ENCODE data around the gene ZBTB38.

Gene ZBTB38

DNA sequence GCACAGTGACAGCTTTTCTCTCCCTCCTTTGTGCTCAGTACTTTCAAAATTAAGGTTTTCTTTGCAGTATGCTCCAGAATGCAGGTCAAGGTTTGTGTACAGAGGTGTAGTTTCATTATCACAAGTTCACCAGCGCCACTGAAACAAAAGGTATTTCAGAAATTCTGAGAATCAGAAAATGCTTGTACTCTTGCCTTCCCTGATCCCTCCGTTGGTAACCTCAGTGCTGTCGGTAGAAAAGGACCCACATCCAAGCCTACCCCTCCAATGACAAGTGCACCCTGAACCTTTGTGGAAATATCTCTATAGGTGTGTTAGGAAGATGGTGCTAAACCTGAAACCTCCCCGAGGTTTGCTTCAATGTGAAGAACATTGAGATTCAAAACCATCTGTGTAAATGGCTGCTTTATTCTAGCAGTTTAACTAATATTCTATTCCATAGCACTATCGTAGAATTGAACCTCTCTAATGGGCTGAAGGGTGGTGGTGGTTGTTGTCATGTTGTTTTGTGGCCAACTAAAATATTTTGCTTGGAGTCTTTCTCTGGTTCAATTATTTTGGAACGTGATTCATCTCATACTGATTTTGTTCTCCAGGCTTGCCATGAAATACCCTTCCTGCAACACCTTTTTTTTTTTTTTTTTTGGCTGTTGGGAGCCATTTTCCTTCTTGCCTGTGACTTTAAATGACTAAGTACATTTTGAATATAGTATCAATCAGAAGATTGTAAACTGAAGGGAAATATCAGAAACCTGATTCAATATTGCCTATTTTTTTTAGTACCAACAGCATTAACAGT is 20.7 kb downstream of the ZBTB38 start:
- no peak for DNase-seq

DNA sequence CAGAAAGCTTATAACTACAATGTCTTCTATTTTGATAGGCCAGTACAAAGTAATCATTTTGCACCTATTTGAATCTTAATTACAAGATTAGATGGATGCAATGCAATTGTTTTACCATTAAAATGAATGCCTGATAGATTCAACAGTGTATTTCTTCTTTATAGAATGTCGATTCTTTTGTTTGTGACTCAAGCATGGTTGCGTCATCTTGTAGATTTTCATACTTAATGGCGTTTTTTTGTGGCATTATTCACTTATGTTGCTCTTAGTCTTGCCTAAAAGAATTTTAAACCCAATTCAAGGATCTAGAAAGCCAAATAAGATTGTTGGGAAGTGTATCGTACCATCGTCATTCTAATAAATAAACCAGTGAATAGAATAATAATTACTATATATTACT is 21.4 kb downstream of the ZBTB38 start:
- no peak for DNase-seq

DNA sequence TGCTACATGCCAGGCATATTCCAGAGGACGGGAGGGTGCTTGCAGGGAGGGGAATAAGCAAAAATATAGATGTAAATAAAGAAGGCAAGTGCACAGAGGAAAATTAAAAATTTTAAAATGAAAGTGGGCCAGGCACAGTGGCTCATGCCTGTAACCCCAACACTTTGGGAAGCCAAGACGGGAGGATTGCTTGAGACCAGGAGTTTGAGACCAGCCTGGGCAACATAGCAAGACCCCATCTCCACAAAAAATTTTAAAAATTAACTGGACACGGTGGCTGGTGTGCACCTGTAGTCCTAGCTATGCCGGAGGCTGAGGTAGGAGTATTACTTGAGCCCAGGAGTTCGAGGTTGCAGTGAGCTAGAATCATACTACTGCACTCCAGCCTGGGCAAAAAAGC is 22.4 kb downstream of the ZBTB38 start:
- DNase-seq: no peak

DNA sequence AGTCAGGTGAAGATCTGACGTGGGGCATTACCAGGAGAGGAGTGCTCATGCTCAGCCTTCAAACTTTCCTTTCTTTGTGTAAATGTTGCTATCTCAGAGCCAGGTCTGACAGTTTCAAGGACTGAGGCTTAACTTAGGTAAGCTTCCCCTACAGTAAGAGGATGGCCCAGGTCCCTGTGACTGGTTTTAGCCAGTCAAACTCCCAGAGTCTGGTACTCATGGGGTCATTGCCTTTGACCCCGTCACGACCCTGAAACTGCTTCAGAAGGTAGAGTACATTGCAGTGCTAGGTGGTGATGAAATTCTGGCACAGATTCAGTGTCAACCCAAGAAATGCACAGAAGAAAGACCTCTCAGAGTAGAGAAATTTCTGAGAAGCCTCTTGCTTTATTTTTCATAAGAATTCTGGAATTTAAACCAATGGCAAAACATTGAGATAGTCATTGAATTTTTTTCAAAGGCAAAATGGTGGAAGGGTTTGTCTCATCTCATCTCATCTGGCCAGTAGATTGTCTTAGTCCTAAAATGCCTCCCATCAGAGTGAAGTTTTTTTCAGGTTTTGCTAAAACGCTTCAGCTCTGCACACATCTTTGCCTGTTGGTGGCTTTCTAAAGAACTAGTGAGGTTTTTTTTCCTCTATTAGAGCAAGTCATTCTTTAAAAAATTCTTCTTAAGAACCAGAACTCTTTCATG is 23.1 kb downstream of the ZBTB38 start:
- no peak for DNase-seq

DNA sequence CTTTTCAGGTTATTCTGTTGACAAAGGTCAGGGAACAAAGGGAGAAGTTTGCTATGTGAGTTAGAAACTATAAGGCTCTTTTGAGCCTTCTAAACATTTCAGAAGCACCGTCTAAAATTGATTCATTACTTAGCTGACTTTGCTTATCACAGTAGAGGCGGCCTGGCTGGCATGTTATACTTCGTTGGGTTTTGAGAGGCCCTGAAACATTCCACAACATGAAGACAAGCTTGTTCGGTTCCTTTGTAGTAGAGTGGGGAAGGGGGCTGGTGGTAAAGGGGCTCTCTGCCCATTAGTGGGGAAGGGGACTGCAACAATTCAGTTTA is 23.6 kb downstream of the ZBTB38 start:
- DNase-seq: no peak

DNA sequence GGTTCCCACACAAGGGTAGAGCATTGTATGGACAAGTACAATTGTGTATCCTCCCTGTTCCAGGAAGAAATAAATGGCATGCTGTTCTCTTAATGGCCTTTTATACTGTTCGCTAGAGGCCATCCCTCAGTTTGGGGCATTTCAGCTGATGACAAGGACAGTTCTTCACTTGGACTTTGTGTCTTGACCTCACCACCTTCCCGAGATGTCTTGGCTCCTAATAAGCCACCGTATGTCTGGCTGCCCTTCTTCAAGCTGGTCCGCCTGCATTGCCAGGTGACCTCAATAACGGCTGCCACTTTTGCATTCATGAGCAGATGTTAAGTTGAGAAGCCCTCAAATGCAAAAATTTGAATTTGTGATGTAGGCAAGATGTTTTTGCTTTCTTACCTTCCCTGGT is 24.1 kb downstream of the ZBTB38 start:
- no peak for DNase-seq

DNA sequence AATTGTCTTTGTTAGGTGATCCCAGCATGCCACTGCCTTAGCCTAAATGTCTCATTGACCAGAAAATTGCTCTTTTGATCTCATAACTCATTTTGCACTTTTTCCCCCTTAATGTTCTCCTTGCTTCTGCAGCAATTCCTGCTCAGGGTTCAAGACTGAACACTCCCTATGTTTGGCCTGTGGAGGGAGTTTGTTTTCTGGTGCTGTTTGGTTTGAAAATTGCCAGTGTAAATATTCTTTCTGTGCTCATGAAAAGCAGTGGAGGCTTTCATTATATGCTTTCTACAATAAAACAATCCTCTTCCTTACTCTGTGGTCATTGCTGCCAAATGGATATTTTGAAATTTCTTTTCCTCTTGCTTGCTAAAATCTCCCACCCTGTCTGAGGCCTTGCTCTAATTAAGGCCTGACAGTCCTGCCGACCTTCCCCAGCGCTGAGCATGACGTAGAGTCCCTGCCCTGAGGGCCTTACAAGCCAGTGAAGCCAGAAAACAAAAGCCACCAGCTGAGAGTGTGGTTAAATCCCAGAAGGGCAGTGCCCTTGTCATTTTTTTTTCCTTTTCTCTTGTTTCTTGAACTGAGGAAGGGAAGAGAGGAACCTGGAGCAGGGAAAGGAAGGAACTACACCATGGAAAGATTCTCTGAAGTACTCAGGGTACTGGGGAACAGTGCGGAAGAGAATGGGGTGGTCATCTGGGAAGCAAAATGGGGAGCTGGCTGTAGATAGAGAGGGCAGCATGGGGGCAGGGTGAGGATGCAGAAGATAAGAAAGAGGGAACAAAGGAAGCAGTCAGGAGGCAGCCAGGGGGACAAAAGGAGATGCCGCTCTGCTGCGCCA is 24.8 kb downstream of the ZBTB38 start:
- DNase-seq: peak; percentile 8

DNA sequence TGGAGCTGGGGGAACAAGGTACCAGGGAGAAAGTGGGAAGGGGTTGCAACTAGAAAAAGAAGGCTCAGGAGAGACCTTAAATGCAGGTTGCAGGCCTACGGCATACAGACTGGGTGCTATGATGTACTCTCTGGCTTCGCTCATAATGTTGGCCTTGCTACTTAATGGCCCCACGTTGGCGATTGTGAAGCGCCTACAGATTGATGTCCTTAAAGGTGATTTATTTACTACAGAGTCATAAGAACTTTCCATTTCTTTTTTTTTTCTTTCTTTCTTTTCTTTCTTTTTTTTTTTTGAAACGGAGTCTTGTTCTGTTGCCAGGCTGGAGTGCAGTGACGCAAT is 25.4 kb downstream of the ZBTB38 start:
- no peak for DNase-seq

DNA sequence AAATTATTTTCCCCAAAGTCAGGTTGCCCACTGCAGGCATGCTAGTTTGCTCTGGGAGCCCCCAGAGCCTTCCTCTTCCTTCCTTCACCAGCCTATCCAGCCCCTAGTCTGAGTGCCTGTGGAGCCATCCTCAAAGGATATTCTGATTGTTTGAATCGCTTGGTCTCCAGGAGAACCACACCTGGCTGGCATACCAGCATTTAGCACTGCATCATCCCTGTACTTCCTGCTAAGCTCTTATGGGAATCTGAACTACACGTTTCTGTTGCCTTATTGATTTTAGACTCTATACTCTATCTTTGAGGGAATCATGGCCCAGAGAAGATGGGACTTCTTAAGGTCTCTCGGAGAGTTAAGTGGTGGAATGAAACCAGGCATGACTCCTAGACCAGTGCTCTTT is 26.3 kb downstream of the ZBTB38 start:
- no peak for DNase-seq

DNA sequence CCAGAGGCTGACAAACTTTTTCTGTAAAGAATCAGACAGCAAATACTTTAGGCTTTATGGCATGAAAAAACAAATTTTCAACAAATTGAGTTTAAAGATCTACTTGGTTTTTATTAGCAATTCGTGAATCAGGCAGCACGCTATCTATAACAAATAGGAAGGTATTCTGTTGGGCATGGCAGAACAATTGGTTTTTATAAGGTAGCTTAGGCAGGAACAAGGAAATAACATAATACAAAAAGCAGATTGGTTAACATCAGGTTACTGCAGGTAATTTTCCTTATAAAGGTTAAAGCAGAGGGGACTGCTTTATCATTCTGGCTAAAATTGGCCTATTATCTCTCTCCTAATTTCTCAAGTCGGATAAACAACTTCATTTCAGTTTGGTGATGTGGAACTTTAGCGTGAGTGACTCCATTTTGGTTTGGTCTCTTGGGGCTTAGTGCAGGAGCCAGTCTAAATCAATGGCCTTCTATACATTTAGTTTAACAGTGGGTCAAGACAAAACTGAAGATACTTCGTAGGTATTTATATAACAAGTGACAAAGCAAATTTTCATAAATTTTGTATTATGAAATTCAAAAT is 26.8 kb downstream of the ZBTB38 start:
- DNase-seq: no peak

DNA sequence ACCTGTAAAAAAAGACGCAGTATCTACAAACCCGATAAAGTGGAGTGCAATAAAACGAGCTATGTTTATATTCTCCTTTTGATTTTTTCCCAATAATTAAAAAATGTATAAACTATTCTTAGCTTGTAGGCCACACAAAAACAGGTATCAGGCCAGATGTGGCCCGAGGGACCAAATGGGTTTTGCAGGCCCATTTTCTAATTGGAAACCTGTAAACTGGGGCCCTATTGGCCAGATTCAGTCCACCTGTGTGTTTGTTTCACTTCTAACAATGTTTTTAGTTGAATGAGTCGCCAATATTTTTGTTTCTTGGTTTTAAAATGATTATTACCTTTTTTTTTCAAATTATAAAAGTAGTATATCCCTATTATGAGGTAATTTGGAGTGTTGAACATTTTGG is 29.7 kb downstream of the ZBTB38 start:
- DNase-seq: no peak

DNA sequence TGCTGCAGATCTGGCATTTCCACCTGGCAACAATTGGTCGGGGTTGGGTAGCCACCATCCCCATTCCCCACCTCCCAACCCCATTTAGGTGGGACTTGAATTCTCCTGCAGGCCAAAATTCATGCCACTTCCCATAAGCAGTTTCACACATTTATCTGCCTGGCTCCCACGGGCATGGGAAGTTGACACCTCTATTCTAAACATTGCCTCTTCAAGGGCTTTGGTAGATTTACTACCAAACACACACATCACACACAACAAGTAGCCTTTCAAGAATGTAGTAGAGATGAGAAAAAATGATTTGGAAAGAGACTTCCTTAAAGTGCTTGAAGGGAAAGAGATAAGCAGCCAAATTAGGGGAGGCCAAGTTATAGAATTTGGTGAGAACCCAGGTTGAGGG is 30.9 kb downstream of the ZBTB38 start:
- no peak for DNase-seq

DNA sequence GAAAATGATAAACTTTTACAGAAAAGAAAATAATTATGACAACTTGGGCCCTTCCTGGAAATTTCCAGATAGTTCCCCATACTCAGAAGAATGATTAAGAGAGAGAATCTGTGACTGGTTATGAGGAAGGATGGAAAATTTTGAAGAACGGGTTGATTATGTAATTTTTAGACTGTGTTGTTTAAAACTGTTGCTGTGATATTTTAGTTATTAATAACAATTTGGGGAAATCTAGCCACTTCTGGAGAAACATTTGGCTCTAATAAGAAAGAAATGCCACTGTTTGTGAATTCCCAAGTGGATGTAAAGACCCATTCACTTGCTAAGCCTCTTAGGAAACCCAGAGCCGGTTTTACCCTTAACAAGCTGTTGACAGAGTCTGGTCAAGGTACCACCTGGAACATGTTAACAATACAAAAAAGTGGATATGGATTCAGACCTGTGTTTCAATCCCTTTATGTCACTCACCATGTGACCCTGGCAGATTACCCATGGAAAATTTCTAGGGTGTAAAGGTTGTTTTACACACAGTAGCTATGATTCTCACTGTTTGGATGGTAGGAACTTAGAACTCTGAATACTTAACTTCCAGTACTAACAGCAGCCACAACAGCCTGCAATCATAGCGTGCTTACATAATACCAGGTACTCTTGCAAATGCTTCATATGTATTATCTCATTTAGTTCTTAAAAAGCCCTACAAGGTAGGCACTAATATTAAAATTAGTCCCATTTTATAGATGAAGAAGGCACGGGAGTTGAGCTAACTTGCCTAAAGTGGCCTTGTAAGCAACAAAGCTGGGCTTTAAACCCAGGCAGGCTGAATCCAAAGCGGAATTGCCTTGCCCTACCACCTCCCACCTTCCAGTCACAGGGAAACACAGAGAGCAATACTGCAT is 32.0 kb downstream of the ZBTB38 start:
- DNase-seq: no peak

DNA sequence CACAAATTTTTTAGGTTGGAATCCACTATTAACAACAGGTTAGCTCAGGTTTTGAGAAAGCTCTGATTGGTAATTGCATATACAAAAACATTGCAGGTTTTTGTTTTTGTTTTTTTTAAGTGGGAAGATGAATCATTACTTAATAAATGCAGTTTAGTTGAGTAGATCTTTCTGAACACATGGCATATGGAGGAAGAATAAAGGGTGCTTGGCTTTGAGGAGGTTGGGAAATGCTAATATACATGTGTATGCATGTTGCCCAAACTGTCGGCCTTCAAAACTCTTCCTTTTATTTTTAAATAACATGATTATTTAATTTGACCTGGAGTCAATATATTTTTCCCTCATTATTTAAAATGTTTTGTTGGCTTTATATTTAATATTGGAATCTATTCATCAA is 32.8 kb downstream of the ZBTB38 start:
- DNase-seq: no peak

DNA sequence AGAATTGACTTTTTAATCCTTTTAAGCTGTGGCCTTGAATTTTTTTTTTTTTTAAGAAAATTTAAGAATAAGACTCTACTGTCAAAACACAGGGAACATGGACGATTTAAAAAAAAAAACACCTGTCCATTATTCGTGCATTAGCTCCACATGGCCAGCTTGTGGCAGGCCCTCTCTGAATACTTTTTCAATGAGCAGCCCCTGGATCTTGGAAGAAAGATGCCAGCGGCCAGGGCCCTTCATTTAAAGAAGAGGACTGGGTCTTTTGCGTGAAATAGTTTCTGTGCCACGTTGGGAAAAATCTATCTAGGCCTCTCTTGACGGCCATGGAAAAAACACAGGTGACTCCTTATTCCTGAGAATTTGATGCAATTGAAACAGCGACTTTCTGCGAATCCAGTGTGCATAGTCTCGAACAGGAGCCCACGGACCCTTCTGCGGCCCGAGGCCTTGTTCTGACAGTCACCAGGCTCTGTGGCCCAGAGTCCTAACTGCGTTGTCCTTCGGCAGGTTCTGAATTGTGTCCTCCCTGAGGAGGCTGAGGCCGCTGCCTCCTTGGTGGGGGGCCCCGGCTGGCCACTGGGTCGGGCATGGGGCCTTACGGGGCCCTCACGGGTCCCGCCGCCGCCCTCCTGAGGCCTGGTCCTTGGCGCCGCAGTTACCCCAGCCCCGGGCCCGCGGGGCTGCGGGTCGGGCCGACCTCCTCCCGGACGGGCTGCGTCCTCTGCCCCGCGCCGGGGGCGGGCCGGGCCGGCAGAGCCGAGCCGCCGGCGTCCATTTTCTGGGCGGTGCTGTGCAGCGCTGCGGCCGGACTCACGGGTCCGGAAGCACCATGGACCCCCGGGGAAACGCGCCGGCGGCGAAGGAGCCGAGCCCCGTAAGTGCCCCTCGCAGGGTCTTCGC is 33.5 kb downstream of the ZBTB38 start:
- DNase-seq: no peak

DNA sequence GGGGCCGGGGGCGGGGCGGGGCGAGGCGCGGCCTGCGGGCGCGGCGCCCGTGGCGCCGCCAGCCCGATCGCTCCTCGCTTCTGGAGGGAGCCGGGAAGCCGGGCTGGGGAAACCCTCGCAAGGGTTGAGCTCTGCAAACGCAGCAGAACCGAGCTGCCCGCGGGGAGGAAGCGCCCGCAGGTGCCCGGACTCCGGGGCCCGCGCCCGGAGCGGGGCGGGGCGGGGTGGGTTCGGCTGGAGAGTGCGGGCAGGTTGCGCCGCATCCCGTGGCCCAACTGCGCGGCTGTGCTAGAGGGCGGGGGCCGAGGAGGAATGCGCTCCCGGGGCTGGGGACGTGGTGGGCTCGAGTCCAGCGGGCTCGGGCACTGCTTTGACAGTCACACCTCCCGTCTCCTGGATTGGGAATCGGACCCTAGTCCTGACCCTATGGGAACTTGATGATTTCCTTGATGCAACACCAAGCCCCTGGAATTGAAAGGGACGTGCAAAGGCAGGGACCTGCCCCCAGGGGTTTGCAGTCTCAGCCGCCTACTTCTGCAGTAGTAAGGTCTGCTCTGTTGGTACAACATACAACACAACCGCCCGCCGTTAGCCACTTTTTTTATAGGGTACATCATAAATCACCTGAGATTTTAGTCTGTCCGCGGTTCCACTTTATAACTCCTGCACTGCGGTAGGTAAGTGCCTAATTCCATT is 34.3 kb downstream of the ZBTB38 start:
- no peak for DNase-seq

DNA sequence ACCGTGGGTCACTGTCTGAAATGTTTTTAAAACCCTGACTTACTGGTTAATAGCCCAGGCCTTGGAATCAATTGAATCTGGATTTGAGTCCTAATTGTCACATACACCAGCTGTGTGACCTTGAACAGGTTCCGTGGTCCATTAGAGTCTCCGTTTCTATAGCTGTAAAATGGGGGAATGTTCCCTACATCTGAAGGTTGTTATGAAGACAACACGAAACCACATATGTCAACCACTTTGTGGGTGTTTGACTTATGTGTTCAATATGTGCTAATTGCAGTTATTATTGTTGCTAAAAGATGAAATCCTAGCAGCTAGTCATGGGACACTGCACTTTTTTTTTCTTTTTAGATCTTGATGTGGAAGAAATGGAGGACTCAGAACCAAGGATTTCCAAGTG is 35.3 kb downstream of the ZBTB38 start:
- no peak for DNase-seq

DNA sequence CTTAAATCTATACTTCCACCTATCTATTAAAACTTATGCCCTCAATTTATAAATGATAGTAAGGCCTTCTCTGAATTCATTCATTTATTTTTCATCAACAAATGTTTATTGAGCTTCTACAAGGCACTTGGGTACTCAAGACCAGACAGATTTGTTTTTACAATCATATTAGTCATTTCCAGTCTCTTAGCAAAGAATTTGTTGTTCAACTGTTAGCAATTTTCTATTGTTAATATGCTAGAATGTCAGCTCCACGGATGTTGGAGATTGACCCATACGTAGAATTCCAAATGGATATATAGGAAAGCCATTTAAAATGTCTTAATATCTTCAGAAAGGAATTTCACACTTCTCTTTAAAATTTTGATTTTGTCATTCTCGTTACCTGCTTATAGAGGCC is 36.7 kb downstream of the ZBTB38 start:
- no peak for DNase-seq

DNA sequence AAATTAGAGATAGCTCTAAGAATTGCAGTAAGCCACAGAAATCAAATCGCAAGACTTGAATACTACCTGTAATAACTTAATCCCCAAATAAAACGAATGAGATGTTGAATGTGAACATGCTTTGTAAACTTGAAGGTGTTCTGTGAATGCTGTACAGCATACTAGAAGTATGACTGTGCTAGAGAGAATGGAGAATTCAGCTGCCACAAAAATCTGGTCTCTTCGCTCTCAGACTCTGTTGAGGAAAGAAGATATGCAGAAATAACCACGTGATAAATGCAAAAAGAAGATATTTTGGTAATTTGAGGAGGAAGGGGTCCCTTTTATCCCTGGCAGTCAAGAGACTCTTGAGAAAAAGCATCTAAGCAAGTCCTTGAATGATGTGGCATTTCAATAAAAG is 37.3 kb downstream of the ZBTB38 start:
- no peak for DNase-seq

DNA sequence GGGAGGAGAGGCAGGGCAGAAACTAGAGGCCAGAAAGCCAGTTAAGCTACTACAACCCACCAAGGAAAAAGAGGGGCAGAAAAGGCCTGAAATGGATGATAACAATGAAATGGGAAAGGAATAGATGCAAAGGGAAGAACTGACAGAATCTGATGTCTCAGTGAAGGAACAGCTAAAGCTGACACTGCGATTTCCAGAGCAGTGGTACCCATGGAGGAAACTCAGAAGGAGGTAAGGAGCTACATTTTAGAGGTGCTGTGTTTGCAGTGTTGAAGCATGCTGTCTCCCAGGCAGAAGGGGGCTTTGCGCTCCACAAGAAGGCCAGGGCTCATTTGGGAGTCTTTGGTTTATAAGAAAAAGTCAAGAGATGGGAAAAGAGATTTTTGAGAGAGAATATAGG is 38.0 kb downstream of the ZBTB38 start:
- no peak for DNase-seq

DNA sequence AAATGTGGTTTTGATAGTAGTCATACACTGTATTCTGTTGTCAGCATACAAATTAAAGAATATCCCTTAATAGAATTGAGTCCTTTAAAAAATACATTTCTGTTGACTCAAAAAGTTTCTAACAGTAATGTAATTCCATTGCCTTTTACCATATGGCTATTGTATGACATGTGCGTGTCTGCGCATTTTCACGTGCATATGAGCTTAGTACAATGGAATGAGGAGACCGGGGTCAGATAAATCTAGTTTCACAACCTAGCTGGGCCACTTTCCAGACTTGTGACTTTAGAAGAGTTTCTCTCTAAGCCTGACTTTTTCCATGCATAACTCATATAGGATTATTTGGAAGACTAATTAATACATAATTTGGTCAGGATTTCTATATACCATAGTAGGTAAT is 38.7 kb downstream of the ZBTB38 start:
- DNase-seq: peak; percentile 31

Measured in T1000 (cell line).